Naive thymus-derived CD4-positive, alpha-beta T cell (primary cell): ENCODE data around the gene NCAM2. TPM values are rescaled to one million over a fixed set of nuclear protein-coding genes. Genes with fewer than 3 reads are reported as not detected.
A peak's percentile ranks its signal among the peaks of the same experiment; 100 is the strongest.

ENCODE experiments used
- ATAC-seq: fragments of 150-1000 bp; cut with Tn5 transposase; 2 replicates; pipeline ENCODE4 v1.10.0; 2021; ENCODE audit warnings: mild to moderate bottlenecking, moderate library complexity
- CTCF ChIA-PET: fragments of 350-600 bp; sonication (Branson Sonifier 250); formaldehyde crosslinking; loops from one replicate; lab custom pipeline; 2021; ENCODE audit warnings: antibody characterized with exemption; lab: Charles Lee
- POLR2A ChIA-PET: fragments of 350-600 bp; sonication (Branson Sonifier 250); formaldehyde crosslinking; loops from one replicate; lab custom pipeline; 2021; ENCODE audit warnings: antibody characterized with exemption, inconsistent platforms; lab: Charles Lee
- DNase-seq, 9 donors: peaks; one replicate each; pipeline versions ENCODE4 v3.0.0 to v3.0.0-alpha.2; 2020 to 2022; ENCODE audit warnings: mixed read lengths in 1 of 9
- H3K27ac ChIP-seq: one replicate; pipeline ENCODE4 v1.7.0; 2013; ENCODE audit warnings: mild to moderate bottlenecking, low read depth, low read length, moderate library complexity
- H3K27me3 ChIP-seq, 2 donors: one replicate each; pipeline ENCODE4 v1.7.0; 2013; ENCODE audit warnings: low read length in 2 of 2, mild to moderate bottlenecking in 2 of 2, moderate library complexity in 2 of 2; ENCODE audit not compliant: control insufficient read depth in 2 of 2, insufficient read depth in 2 of 2
- H3K36me3 ChIP-seq, 3 experiments: 1 replicate in 2 of 3; 2 replicates in 1 of 3; pipeline ENCODE4 v1.7.0; 2013; ENCODE audit warnings: low read length in 3 of 3, mild to moderate bottlenecking in 3 of 3, moderate library complexity in 1 of 3; ENCODE audit not compliant: insufficient read depth in 3 of 3, control insufficient read depth in 2 of 3
- H3K4me1 ChIP-seq, 2 donors: one replicate each; pipeline ENCODE4 v1.7.0; 2013; ENCODE audit warnings: low read length in 2 of 2, mild to moderate bottlenecking in 2 of 2, moderate library complexity in 1 of 2; ENCODE audit not compliant: control insufficient read depth in 2 of 2, insufficient read depth in 2 of 2
- H3K4me3 ChIP-seq: 2 replicates; pipeline ENCODE4 v1.7.0; 2013; ENCODE audit warnings: mild to moderate bottlenecking, low read length
- H3K9me3 ChIP-seq, 3 experiments: 1 replicate in 2 of 3; 2 replicates in 1 of 3; pipeline ENCODE4 v1.7.0; 2013; ENCODE audit warnings: low read length in 3 of 3; ENCODE audit not compliant: control insufficient read depth in 2 of 3
- H3K27ac Mint-ChIP-seq, 9 donors: one replicate each; pipeline ENCODE4 v1.8.0; 2020 to 2022; ENCODE audit warnings: mixed read lengths in 9 of 9, mild to moderate bottlenecking in 8 of 9, moderate library complexity in 5 of 9, inconsistent platforms in 2 of 9
- H3K27me3 Mint-ChIP-seq, 5 donors: one replicate each; pipeline ENCODE4 v1.8.0; 2021 to 2022; ENCODE audit warnings: mixed read lengths in 5 of 5, mild to moderate bottlenecking in 1 of 5
- H3K36me3 Mint-ChIP-seq, 5 donors: one replicate each; pipeline ENCODE4 v1.8.0; 2020 to 2022; ENCODE audit warnings: mixed read lengths in 5 of 5, mild to moderate bottlenecking in 3 of 5, inconsistent platforms in 1 of 5
- H3K4me1 Mint-ChIP-seq, 7 donors: one replicate each; pipeline ENCODE4 v1.8.0; 2020 to 2022; ENCODE audit warnings: mixed read lengths in 7 of 7, mild to moderate bottlenecking in 3 of 7, inconsistent platforms in 1 of 7
- H3K4me3 Mint-ChIP-seq, 10 donors: one replicate each; pipeline ENCODE4 v1.8.0; 2020 to 2022; ENCODE audit warnings: mild to moderate bottlenecking in 10 of 10, mixed read lengths in 10 of 10, moderate library complexity in 6 of 10, inconsistent platforms in 2 of 10
- H3K9me3 Mint-ChIP-seq, 11 donors: one replicate each; pipeline ENCODE4 v1.8.0; 2020 to 2022; ENCODE audit warnings: mixed read lengths in 11 of 11, mild to moderate bottlenecking in 4 of 11, inconsistent platforms in 1 of 11, moderate library complexity in 1 of 11
- intact Hi-C, 2 donors: fragments of 100-400 bp; cut with micrococcal nuclease; formaldehyde crosslinking; loops; one replicate each; pipeline ENCODE4 v1.15.1; 2023
- polyA plus RNA-seq, 2 donors: library from polyadenylated mRNA; unstranded; fragments of 300-500 nt; fragmentation: Illumina TruSeq; gene quantifications; one replicate each; pipeline ENCODE4 v1.2.3, GENCODE V29; 2021
- total RNA-seq, 6 experiments: library from RNA in 5 of 6; stranded (reverse) in 5 of 6; gene quantifications; 1 replicate in 5 of 6; 2 replicates in 1 of 6; pipeline ENCODE4 v1.2.3 and lab custom pipeline; 2021 to 2026

Gene NCAM2
- total RNA-seq (not detected), polyA plus RNA-seq (under 1 TPM in 1 of 2 donors, not detected in 1; 0.07 TPM), total RNA-seq (lab: John Stamatoyannopoulos, UW) (not detected)

DNA sequence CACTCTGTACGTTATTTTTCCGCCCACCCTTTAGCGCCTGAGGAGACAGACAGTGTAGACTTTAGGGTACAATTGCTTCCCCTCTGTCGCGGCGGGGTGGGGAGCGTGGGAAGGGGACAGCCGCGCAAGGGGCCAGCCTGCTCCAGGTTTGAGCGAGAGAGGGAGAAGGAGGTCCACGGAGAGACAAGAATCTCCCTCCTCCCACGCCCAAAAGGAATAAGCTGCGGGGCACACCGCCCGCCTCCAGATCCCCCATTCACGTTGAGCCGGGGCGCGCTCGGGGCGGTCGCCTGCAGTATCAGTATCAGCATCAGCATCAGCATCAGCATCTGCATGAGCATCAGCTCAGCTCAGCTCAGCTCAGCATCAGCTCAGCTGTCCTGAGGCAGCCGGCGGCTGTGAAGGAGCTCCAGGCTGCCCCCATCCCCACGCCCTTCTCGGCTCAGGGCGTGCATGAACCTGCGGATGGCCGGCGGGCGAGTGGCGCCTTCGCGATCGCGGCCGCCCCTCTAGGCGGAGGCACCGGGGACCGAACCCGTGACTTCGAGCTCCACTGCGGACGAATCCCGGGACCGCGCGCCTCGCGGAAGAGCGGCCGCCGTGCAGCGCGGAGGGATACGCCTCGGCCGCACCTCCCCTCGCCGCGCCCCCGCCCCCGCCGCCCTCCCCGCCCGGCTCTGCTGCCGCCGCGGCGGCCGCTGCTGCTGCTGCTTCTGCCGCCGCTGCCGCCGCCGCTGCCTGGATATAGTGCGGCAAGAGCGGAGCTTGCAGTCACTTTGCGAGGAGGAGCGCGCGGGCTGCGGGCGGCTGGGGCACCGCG lies at the start of gene NCAM2:
TSS of gene NCAM2 (plus strand) at position 774 of the 820 bp plus-strand sequence.
- peak; percentile 86 for ATAC-seq
- intact Hi-C loops, result loop anchor here (2.0 to 5.0 kb wide), 2 partner anchors 105 to 374 kb away; no protein-coding TSS in a partner anchor
- H3K9me3 Mint-ChIP-seq, result peaks cover 0 to 2% (median 0%) of the 10 kb centered on the region in 11 donors
- H3K27ac ChIP-seq, result peak within 1 kb of the TSS; percentile 3
- H3K27ac Mint-ChIP-seq, result peak within 1 kb of the TSS in 5 of 9 donors; percentile 11 to 90 (median 69)
- H3K4me3 ChIP-seq, result peak within 1 kb of the TSS; percentile 43
- H3K4me3 Mint-ChIP-seq, result peak within 1 kb of the TSS; percentile 68 to 87 (median 79)
- H3K27me3 Mint-ChIP-seq, result peaks cover 18 to 56% (median 26%) of the 10 kb centered on the region in 5 donors
- H3K4me1 ChIP-seq, result peaks cover 0 to 12% of the 10 kb centered on the region in 2 donors
- ChIA-PET POLR2A (no interaction called here), CTCF (no interaction called here)
- H3K36me3 ChIP-seq, result no peaks in the 10 kb centered on the region
- peak; percentile 42 to 78 (median 61) for DNase-seq
- H3K36me3 Mint-ChIP-seq, result no peaks in the 10 kb centered on the region
- H3K9me3 ChIP-seq, result no peaks in the 10 kb centered on the region
- H3K4me1 Mint-ChIP-seq, result peaks cover 5 to 19% (median 14%) of the 10 kb centered on the region in 7 donors
- peaks cover 0 to 4% of the 10 kb centered on the region in 2 donors for H3K27me3 ChIP-seq

DNA sequence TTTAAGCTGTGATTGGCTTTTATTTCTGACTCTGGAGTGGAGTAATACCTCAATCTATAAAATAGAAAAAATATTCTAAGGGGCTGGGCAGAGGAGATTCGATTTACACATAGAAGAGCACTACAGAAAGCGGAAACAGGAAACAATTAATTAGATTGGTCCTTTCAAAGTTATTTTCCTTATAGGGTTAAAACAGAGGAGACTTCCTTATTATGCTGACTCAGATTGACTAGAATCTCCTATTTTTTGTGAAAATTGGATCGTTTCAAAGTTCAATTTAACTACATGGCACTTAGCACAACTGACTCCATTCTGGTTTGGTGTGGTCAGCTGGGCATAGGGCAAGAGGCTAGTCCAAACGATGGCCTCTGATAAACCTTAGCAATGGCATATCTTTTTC lies 48.3 kb upstream of the NCAM2 start:
- Mint-ChIP-seq H3K4me3 (no peak overlapping the region), H3K27ac (no peak overlapping the region), H3K9me3 (peaks cover 0 to 4% (median 0%) of the 10 kb centered on the region in 11 donors)

GRCh38 chr21:20965816-20966215 lies 32.4 kb upstream of the NCAM2 start:
- no peaks in the 10 kb centered on the region for H3K27me3 Mint-ChIP-seq
- ChIA-PET CTCF (no interaction called here), POLR2A (no interaction called here)
- no peaks in the 10 kb centered on the region for H3K36me3 Mint-ChIP-seq
- H3K4me3 ChIP-seq, result no peak overlapping the region
- ATAC-seq, result no peak
- H3K27ac ChIP-seq, result no peak overlapping the region
- DNase-seq, result no peak
- no peaks in the 10 kb centered on the region for H3K36me3 ChIP-seq
- intact Hi-C loops, result no loop called here
- no peaks in the 10 kb centered on the region for H3K9me3 ChIP-seq
- no peak overlapping the region for H3K27ac Mint-ChIP-seq
- no peaks in the 10 kb centered on the region for H3K27me3 ChIP-seq
- H3K4me1 Mint-ChIP-seq, result no peaks in the 10 kb centered on the region
- no peaks in the 10 kb centered on the region for H3K9me3 Mint-ChIP-seq
- no peaks in the 10 kb centered on the region for H3K4me1 ChIP-seq
- H3K4me3 Mint-ChIP-seq, result no peak overlapping the region

More for the DNA sequence above, 48.3 kb upstream of the NCAM2 start:
- Histone ChIP-seq H3K4me1 (no peaks in the 10 kb centered on the region), H3K27ac (no peak overlapping the region), H3K4me3 (no peak overlapping the region), H3K36me3 (no peaks in the 10 kb centered on the region), H3K27me3 (no peaks in the 10 kb centered on the region), H3K9me3 (no peaks in the 10 kb centered on the region)
- no peak for ATAC-seq
- Mint-ChIP-seq H3K4me1 (no peaks in the 10 kb centered on the region), H3K36me3 (no peaks in the 10 kb centered on the region), H3K27me3 (no peaks in the 10 kb centered on the region)
- POLR2A ChIA-PET, result no interaction called here
- DNase-seq, result no peak
- intact Hi-C loops, result no loop called here
- CTCF ChIA-PET, result no interaction called here

DNA sequence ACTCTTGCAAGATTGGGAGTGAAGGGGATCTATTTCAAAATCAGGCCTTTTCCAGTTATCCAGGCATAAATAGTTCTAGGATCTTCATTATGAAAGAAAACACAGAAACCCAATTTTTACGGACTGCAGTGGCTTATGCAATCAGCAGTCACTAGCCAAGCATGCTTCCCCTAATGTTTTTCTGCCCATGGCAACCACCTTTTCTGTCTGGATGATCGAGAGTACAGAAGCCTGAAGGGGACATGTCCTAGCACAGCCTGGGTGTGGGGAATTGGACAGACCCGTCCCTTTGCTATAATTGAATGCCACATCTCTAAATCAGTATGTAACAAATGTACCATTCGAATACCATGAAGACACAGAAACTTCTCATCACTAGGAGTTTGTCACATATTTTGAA lies 29.8 kb upstream of the NCAM2 start:
- Histone ChIP-seq H3K4me3 (no peak overlapping the region), H3K36me3 (no peaks in the 10 kb centered on the region), H3K27me3 (no peaks in the 10 kb centered on the region), H3K9me3 (no peaks in the 10 kb centered on the region), H3K4me1 (no peaks in the 10 kb centered on the region), H3K27ac (no peak overlapping the region)
- H3K4me3 Mint-ChIP-seq, result no peak overlapping the region
- ATAC-seq, result no peak
- no peaks in the 10 kb centered on the region for H3K27me3 Mint-ChIP-seq
- no peaks in the 10 kb centered on the region for H3K4me1 Mint-ChIP-seq
- ChIA-PET POLR2A (no interaction called here), CTCF (no interaction called here)
- no peak for DNase-seq
- no peak overlapping the region for H3K27ac Mint-ChIP-seq
- no peaks in the 10 kb centered on the region for H3K36me3 Mint-ChIP-seq
- intact Hi-C loops, result no loop called here
- H3K9me3 Mint-ChIP-seq, result no peaks in the 10 kb centered on the region

DNA sequence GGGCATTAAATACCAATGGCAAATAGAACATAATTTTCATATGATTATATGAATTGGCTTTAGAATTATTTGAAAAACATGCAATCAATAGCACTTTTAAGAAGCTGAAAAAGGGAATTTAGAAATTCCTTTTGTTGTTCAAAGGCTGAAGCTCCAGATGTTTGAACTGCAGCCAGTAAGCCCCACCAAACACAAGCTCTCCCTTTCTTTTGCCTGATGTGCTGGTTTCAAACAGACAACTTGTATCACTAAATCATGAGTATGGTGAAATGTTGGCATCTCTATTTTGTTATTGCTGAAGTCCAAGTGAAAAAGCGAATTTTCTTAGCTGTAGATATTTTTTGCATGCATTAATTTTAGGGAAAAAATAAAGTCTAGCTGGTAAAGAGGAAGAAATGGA lies 27.5 kb upstream of the NCAM2 start:
- CTCF ChIA-PET, result no interaction called here
- intact Hi-C loops, result no loop called here
- no peaks in the 10 kb centered on the region for H3K9me3 Mint-ChIP-seq

GRCh38 chr21:20971296-20971921 lies 26.8 kb upstream of the NCAM2 start:
- H3K27ac Mint-ChIP-seq, result no peak overlapping the region
- Histone ChIP-seq H3K27me3 (no peaks in the 10 kb centered on the region), H3K9me3 (no peaks in the 10 kb centered on the region), H3K4me3 (no peak overlapping the region), H3K36me3 (no peaks in the 10 kb centered on the region), H3K27ac (no peak overlapping the region), H3K4me1 (no peaks in the 10 kb centered on the region)
- no peaks in the 10 kb centered on the region for H3K36me3 Mint-ChIP-seq
- no peak overlapping the region for H3K4me3 Mint-ChIP-seq
- ChIA-PET CTCF (interaction anchor here (0.7 kb wide), 1 partner anchor 1690 kb away, joined by 3 read pairs; no protein-coding TSS in a partner anchor), POLR2A (no interaction called here)
- peak in 3 of 9 donors; percentile 2 to 15 (median 10) for DNase-seq
- no peaks in the 10 kb centered on the region for H3K27me3 Mint-ChIP-seq
- no peaks in the 10 kb centered on the region for H3K4me1 Mint-ChIP-seq
- ATAC-seq, result no peak
- H3K9me3 Mint-ChIP-seq, result no peaks in the 10 kb centered on the region
- intact Hi-C loops, result no loop called here

More for the DNA sequence above, 27.5 kb upstream of the NCAM2 start:
- H3K4me1 Mint-ChIP-seq, result no peaks in the 10 kb centered on the region
- Histone ChIP-seq H3K9me3 (no peaks in the 10 kb centered on the region), H3K27me3 (no peaks in the 10 kb centered on the region), H3K4me3 (no peak overlapping the region), H3K36me3 (no peaks in the 10 kb centered on the region), H3K4me1 (no peaks in the 10 kb centered on the region), H3K27ac (no peak overlapping the region)
- H3K27ac Mint-ChIP-seq, result no peak overlapping the region
- H3K4me3 Mint-ChIP-seq, result no peak overlapping the region
- POLR2A ChIA-PET, result no interaction called here
- no peak for ATAC-seq
- no peaks in the 10 kb centered on the region for H3K36me3 Mint-ChIP-seq
- no peaks in the 10 kb centered on the region for H3K27me3 Mint-ChIP-seq
- no peak for DNase-seq
